SK-N-SH (cell line): ENCODE measurements around the gene MUSTN1.

ENCODE experiments used
- EP300 ChIP-seq, 2 experiments: IDR thresholded peaks; 2 replicates each; pipeline versions ENCODE4 v1.4.0 to v1.6.1; 2012; ENCODE audit warnings: borderline replicate concordance in 1 of 2, low read depth in 1 of 2, low read length in 1 of 2
- GATA2 ChIP-seq: sonication (generic); formaldehyde crosslinking; IDR thresholded peaks from 2 replicates; pipeline ENCODE4 v1.5.0; 2020; ENCODE audit warnings: mild to moderate bottlenecking, missing genetic modification reagents
- MAX ChIP-seq: IDR thresholded peaks from 2 replicates; pipeline ENCODE4 v1.4.0; 2012; ENCODE audit warnings: low read depth
- POLR2AphosphoS5 ChIP-seq: IDR thresholded peaks from 2 replicates; pipeline ENCODE4 v1.6.1; 2012; ENCODE audit warnings: low read depth, low read length
- RAD21 ChIP-seq: IDR thresholded peaks from 2 replicates; pipeline ENCODE4 v1.6.1; 2012; ENCODE audit warnings: mild to moderate bottlenecking, low read length
- RCOR1 ChIP-seq: fragments of 150-350 bp; IDR thresholded peaks from 2 replicates; pipeline ENCODE4 v1.6.1; 2017; ENCODE audit warnings: antibody characterized with exemption, low read length
- YY1 ChIP-seq: IDR thresholded peaks from 2 replicates; pipeline ENCODE4 v1.4.0; 2012; ENCODE audit warnings: low read depth, mild to moderate bottlenecking
- TF ChIP-seq, protein P1 (sequence below): IDR thresholded peaks from 2 replicates; pipeline ENCODE4 v1.4.0; 2012; ENCODE audit warnings: low read depth, borderline replicate concordance
- TF ChIP-seq, protein P2 (sequence below): IDR thresholded peaks from 2 replicates; pipeline ENCODE4; 2012
- TF ChIP-seq, protein P3 (sequence below): fragments of 200-600 bp; sonication (generic); IDR thresholded peaks from 2 replicates; pipeline ENCODE4 v1.6.1; 2017; ENCODE audit warnings: antibody characterized with exemption, mild to moderate bottlenecking, moderate library complexity

- no peak for TF ChIP-seq YY1
- no peak for TF ChIP-seq POLR2AphosphoS5
- TF ChIP-seq, protein P1, sequence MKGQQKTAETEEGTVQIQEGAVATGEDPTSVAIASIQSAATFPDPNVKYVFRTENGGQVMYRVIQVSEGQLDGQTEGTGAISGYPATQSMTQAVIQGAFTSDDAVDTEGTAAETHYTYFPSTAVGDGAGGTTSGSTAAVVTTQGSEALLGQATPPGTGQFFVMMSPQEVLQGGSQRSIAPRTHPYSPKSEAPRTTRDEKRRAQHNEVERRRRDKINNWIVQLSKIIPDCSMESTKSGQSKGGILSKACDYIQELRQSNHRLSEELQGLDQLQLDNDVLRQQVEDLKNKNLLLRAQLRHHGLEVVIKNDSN: no peak
- no peak for TF ChIP-seq MAX
- TF ChIP-seq, protein P2, sequence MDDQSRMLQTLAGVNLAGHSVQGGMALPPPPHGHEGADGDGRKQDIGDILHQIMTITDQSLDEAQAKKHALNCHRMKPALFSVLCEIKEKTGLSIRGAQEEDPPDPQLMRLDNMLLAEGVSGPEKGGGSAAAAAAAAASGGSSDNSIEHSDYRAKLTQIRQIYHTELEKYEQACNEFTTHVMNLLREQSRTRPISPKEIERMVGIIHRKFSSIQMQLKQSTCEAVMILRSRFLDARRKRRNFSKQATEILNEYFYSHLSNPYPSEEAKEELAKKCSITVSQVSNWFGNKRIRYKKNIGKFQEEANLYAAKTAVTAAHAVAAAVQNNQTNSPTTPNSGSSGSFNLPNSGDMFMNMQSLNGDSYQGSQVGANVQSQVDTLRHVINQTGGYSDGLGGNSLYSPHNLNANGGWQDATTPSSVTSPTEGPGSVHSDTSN: no peak
- TF ChIP-seq, protein P3, sequence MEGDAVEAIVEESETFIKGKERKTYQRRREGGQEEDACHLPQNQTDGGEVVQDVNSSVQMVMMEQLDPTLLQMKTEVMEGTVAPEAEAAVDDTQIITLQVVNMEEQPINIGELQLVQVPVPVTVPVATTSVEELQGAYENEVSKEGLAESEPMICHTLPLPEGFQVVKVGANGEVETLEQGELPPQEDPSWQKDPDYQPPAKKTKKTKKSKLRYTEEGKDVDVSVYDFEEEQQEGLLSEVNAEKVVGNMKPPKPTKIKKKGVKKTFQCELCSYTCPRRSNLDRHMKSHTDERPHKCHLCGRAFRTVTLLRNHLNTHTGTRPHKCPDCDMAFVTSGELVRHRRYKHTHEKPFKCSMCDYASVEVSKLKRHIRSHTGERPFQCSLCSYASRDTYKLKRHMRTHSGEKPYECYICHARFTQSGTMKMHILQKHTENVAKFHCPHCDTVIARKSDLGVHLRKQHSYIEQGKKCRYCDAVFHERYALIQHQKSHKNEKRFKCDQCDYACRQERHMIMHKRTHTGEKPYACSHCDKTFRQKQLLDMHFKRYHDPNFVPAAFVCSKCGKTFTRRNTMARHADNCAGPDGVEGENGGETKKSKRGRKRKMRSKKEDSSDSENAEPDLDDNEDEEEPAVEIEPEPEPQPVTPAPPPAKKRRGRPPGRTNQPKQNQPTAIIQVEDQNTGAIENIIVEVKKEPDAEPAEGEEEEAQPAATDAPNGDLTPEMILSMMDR: no peak
- TF ChIP-seq RAD21: no peak
- no peak for TF ChIP-seq EP300 (IDR thresholded peaks at IDR 0.05; ENCODE audit: borderline replicate concordance in 1 of 2, low read depth in 1 of 2, low read length in 1 of 2)
- no peak for TF ChIP-seq GATA2 (CRISPR knock-in tag)
- no peak for TF ChIP-seq RCOR1
Observed at GRCh38 chr3:52843108-52843865, 8.5 kb upstream of the MUSTN1 start.
